Calu3 (cell line): ENCODE measurements around the gene LELP1. TPM values are rescaled to one million over a fixed set of nuclear protein-coding genes. Genes with fewer than 3 reads are reported as not detected.
"Not testable (repeated sequence)": the region's sequence is repeated elsewhere in the genome, so short reads cannot be mapped to it uniquely, and the experiment has no call there.

Experiments
- BruUV-seq: library from RNA; stranded (reverse); fragments of 400-500 nt; replicated peaks from 2 replicates; lab custom pipeline; 2021; lab: Mats Ljungman, UMichigan
- CTCF ChIA-PET: fragments of 300-600 bp; sonication (Branson Sonifier 250); formaldehyde crosslinking; loops from one replicate; lab custom pipeline; 2022; ENCODE audit warnings: antibody characterized with exemption; lab: Charles Lee
- DNase-seq: peaks from one replicate; pipeline ENCODE4 v3.0.0; 2022
- H3K27ac Mint-ChIP-seq: one replicate; pipeline ENCODE4 v1.8.0; 2022; ENCODE audit warnings: mixed read lengths; ENCODE audit not compliant: unreplicated experiment
- H3K27me3 Mint-ChIP-seq: one replicate; pipeline ENCODE4 v1.8.0; 2022; ENCODE audit warnings: mixed read lengths; ENCODE audit not compliant: unreplicated experiment
- H3K36me3 Mint-ChIP-seq: one replicate; pipeline ENCODE4 v1.8.0; 2022; ENCODE audit warnings: mild to moderate bottlenecking, moderate library complexity, mixed read lengths; ENCODE audit not compliant: insufficient read depth, unreplicated experiment
- H3K4me1 Mint-ChIP-seq: one replicate; pipeline ENCODE4 v1.8.0; 2022; ENCODE audit warnings: mild to moderate bottlenecking, low read depth, mixed read lengths; ENCODE audit not compliant: unreplicated experiment
- H3K4me3 Mint-ChIP-seq: one replicate; pipeline ENCODE4 v1.8.0; 2022; ENCODE audit warnings: mild to moderate bottlenecking, low read depth, moderate library complexity, mixed read lengths; ENCODE audit not compliant: unreplicated experiment
- H3K9me3 Mint-ChIP-seq: one replicate; pipeline ENCODE4 v1.8.0; 2022; ENCODE audit warnings: low read depth, mixed read lengths; ENCODE audit not compliant: unreplicated experiment
- CTCF ChIP-seq: fragments of 200-600 bp; IDR thresholded peaks from one replicate; pipeline ENCODE4 v1.8.0; 2022; ENCODE audit warnings: antibody characterized with exemption; ENCODE audit not compliant: unreplicated experiment
- intact Hi-C: fragments of 100-400 bp; cut with micrococcal nuclease; formaldehyde crosslinking; loops from one replicate; pipeline ENCODE4 v1.10.0; 2022; ENCODE audit not compliant: unreplicated experiment
- total RNA-seq: library from RNA; stranded (reverse); gene quantifications from 2 replicates; pipeline ENCODE4 v1.2.3, GENCODE V29; 2022

LELP1 gene
- total RNA-seq, 1 experiment from 2014 or later = not detected

GRCh38 chr1:153217744-153218416 is 14.7 kb downstream of the LELP1 start:
- peaks cover 92% of the 10 kb centered on the region for H3K27me3 Mint-ChIP-seq
- intact Hi-C loops = no loop called here
- CTCF ChIA-PET = interaction anchor here (0.5 kb wide), 1 partner anchor 854 kb away, joined by 3 read pairs; no protein-coding TSS in a partner anchor
- no peaks in the 10 kb centered on the region for H3K9me3 Mint-ChIP-seq
- no peak for TF ChIP-seq CTCF
- peaks cover 2% of the 10 kb centered on the region for H3K4me1 Mint-ChIP-seq
- no peaks in the 10 kb centered on the region for H3K36me3 Mint-ChIP-seq
- H3K27ac Mint-ChIP-seq = no peak overlapping the region
- no TSS peak for BruUV-seq
- no peak for DNase-seq
- no peak overlapping the region for H3K4me3 Mint-ChIP-seq

- intact Hi-C loops = loop anchor here (10.0 kb wide), 1 partner anchor 476 kb away; no protein-coding TSS in a partner anchor
- no peak for TF ChIP-seq CTCF
- no TSS peak for BruUV-seq
- Mint-ChIP-seq H3K36me3 (no peaks in the 10 kb centered on the region), H3K27me3 (peaks cover 89% of the 10 kb centered on the region), H3K4me3 (no peak overlapping the region), H3K9me3 (no peaks in the 10 kb centered on the region), H3K27ac (no peak overlapping the region), H3K4me1 (peaks cover 11% of the 10 kb centered on the region)
- DNase-seq = no peak
- CTCF ChIA-PET = interaction anchor here (0.5 to 1.2 kb wide), 3 partner anchors 7 to 339 kb away, joined by 3 to 4 read pairs (median 3); no protein-coding TSS in a partner anchor
These were observed 17.5 kb downstream of the LELP1 start for GRCh38 chr1:153220606-153221303.

- H3K36me3 Mint-ChIP-seq, BruUV-seq, H3K4me3 Mint-ChIP-seq, H3K27ac Mint-ChIP-seq, H3K9me3 Mint-ChIP-seq: not testable (repeated sequence)
- intact Hi-C loops = loop anchor here (1.0 to 10.0 kb wide), 2 partner anchors 352 to 478 kb away; no protein-coding TSS in a partner anchor
- H3K4me1 Mint-ChIP-seq = peaks cover 11% of the 10 kb centered on the region
- peak; percentile 62 for TF ChIP-seq CTCF
- DNase-seq = peak; percentile 84
- CTCF ChIA-PET = interaction anchor here (1.6 kb wide), 1 partner anchor 31 kb away, joined by 3 read pairs; no protein-coding TSS in a partner anchor
- peaks cover 63% of the 10 kb centered on the region for H3K27me3 Mint-ChIP-seq
These were observed 20.0 kb downstream of the LELP1 start for GRCh38 chr1:153223040-153223891.

GRCh38 chr1:153227810-153228209 is 24.6 kb downstream of the LELP1 start:
- Mint-ChIP-seq H3K27me3 (peaks cover 18% of the 10 kb centered on the region), H3K4me1 (peaks cover 10% of the 10 kb centered on the region), H3K9me3 (peaks cover 3% of the 10 kb centered on the region), H3K36me3 (no peaks in the 10 kb centered on the region), H3K27ac (no peak overlapping the region), H3K4me3 (no peak overlapping the region)
- CTCF ChIA-PET = no interaction called here
- intact Hi-C loops = loop anchor here (5.0 to 10.0 kb wide), 3 partner anchors 49 to 576 kb away; no protein-coding TSS in a partner anchor
- no peak for DNase-seq
- no TSS peak for BruUV-seq
- TF ChIP-seq CTCF = no peak
